Adrenal gland (tissue), 12 donors: ENCODE results near the gene SRM. TPM values are rescaled to one million over a fixed set of nuclear protein-coding genes. Genes with fewer than 3 reads are reported as not detected.
"Not testable (repeated sequence)": the region's sequence is repeated elsewhere in the genome, so short reads cannot be mapped to it uniquely, and the experiment has no call there.

Source experiments
- DNase-seq, 7 donors: peaks; one replicate each; pipeline ENCODE4 v3.0.0-alpha.2; 2019 to 2020
- H3K27ac ChIP-seq, 5 donors: fragments of 200-600 bp; sonication (generic) in 4 of 5; 1 replicate in 3 of 5; 2 replicates in 2 of 5; pipeline versions ENCODE4 v1.5.1 to v1.8.0; 2016 to 2020; ENCODE audit warnings: mild to moderate bottlenecking in 1 of 5
- H3K27me3 ChIP-seq: fragments of 200-600 bp; 2 replicates; pipeline ENCODE4 v1.8.0; 2021
- H3K36me3 ChIP-seq, 2 donors: fragments of 200-600 bp; replicated peaks in 1 of 2; 1 replicate in 1 of 2; 2 replicates in 1 of 2; pipeline versions ENCODE4 v1.5.1 to v1.8.0; 2018 to 2022
- H3K4me1 ChIP-seq, 2 donors: fragments of 200-600 bp; replicated peaks in 1 of 2; 1 replicate in 1 of 2; 2 replicates in 1 of 2; pipeline versions ENCODE4 v1.5.1 to v1.8.0; 2018 to 2021
- H3K4me3 ChIP-seq, 4 donors: fragments of 200-600 bp; sonication (generic) in 3 of 4; one replicate each; pipeline ENCODE4 v1.5.1; 2016 to 2018
- H3K9me3 ChIP-seq, 3 donors: fragments of 200-600 bp; sonication (generic) in 1 of 3; replicated peaks in 1 of 3; 1 replicate in 2 of 3; 2 replicates in 1 of 3; pipeline versions ENCODE4 v1.5.1 to v1.8.0; 2016 to 2021
- CTCF ChIP-seq, 6 experiments: fragments of 450-650 bp in 4 of 6; fragments of 200-600 bp in 2 of 6; sonication (generic) in 1 of 6; IDR thresholded peaks; 1 replicate in 5 of 6; 2 replicates in 1 of 6; pipeline versions ENCODE4 v1.5.1 to v1.8.0; 2016 to 2021; ENCODE audit warnings: antibody characterized with exemption in 6 of 6, mild to moderate bottlenecking in 2 of 6, moderate library complexity in 1 of 6
- POLR2A ChIP-seq, 2 donors: fragments of 450-650 bp; IDR thresholded peaks; one replicate each; pipeline ENCODE4 v1.6.1; 2017; ENCODE audit warnings: antibody characterized with exemption in 2 of 2, mild to moderate bottlenecking in 2 of 2, moderate library complexity in 1 of 2
- WGBS, 4 donors: extraction: QIAGEN DNeasy Blood & Tissue Kit in 2 of 4; methylation state at CpG; one replicate each; pipeline versions ENCODE4 v1.1.5 to v1.1.7; 2013 to 2017; 5-methylcytosine and 5-hydroxymethylcytosine counted together
- intact Hi-C, 2 donors: fragments of 100-400 bp; cut with DNase I; formaldehyde crosslinking; loops; one replicate each; pipeline versions ENCODE4 v1.14.1 to v1.15.0; 2022 to 2023
- polyA plus RNA-seq, 3 donors: library from polyadenylated mRNA; stranded (reverse); fragments of 200-250 nt in 2 of 3; fragments of 350-450 nt in 1 of 3; fragmentation: Illumina TruSeq in 1 of 3; extraction: RNeasy Lipid Tissue Mini Kit (QIAGEN cat#74804) in 1 of 3; gene quantifications; one replicate each; pipeline ENCODE4 v1.2.3, GENCODE V29; 2013 to 2014
- total RNA-seq, 9 donors: library from RNA; depleted of rRNA in 4 of 9; stranded (reverse); fragments of >200 nt in 4 of 9; fragments of 120-200 nt in 1 of 9; fragmentation: NEBNext Ultra II Directional in 1 of 9; extraction: Animal tissue kit (Norgen Biotek cat#: 25700) in 1 of 9; gene quantifications; one replicate each; pipeline versions ENCODE4 v1.1.0 to v1.2.4, GENCODE V29; 2013 to 2023
- donor health status: healthy with polysubstance abuse.
- donor health status: Bipolar disorder and iron deficiency.
- donor health status: DM: yes; HTN: yes; CAD: no.
- donor health status: DM: no; HTN: no; CAD: no.
- donor health status: DM: no; HTN: no; CAD: no.
- donor health status: DM: yes; HTN: yes; CAD: no.

SRM gene
- total and polyA plus RNA-seq, 12 donors: 14.9 to 243 (median 54.5) TPM

GRCh38 chr1:11039351-11040104 lies 20.3 kb downstream of the SRM start:
- Histone ChIP-seq H3K27me3 (no peaks in the 10 kb centered on the region), H3K27ac (no peak overlapping the region), H3K4me1 (no peaks in the 10 kb centered on the region), H3K4me3 (no peak overlapping the region), H3K36me3 (no peaks in the 10 kb centered on the region), H3K9me3 (no peaks in the 10 kb centered on the region)
- intact Hi-C loops: loop anchor here (5.0 to 10.0 kb wide), 2 partner anchors 603 to 605 kb away; no protein-coding TSS in a partner anchor
- WGBS, 4 donors: 44 to 70% (median 54%) methylated on average over 2 of the region's 2 CpGs
- TF ChIP-seq POLR2A (IDR thresholded peaks at IDR 0.05) (no peak), CTCF (IDR thresholded peaks at IDR 0.05) (no peak)
- DNase-seq: no peak

GRCh38 chr1:11037740-11038182 lies 22.1 kb downstream of the SRM start:
- TF ChIP-seq POLR2A (IDR thresholded peaks at IDR 0.05): no peak
- peak; percentile 92 to 97 (median 95) for TF ChIP-seq CTCF (IDR thresholded peaks at IDR 0.05)
- Histone ChIP-seq H3K27me3 (no peaks in the 10 kb centered on the region), H3K4me3 (no peak overlapping the region), H3K9me3 (no peaks in the 10 kb centered on the region), H3K27ac (no peak overlapping the region), H3K36me3 (no peaks in the 10 kb centered on the region), H3K4me1 (no peaks in the 10 kb centered on the region)
- peak; percentile 78 to 95 (median 89) for DNase-seq
- WGBS, 4 donors: 0 to 2% (median 1%) methylated on average over 7 to 8 of the region's 8 CpGs
- intact Hi-C loops: loop anchor here in 1 of 2 donors (5.0 kb wide), 1 partner anchor 605 kb away; no protein-coding TSS in a partner anchor

GRCh38 chr1:11037019-11037739 lies 22.6 kb downstream of the SRM start:
- WGBS, 4 donors: 50 to 55% (median 52%) methylated on average over 18 of the region's 18 CpGs
- not testable (repeated sequence) for H3K4me3 ChIP-seq, H3K4me1 ChIP-seq, H3K9me3 ChIP-seq, H3K27me3 ChIP-seq, H3K27ac ChIP-seq, H3K36me3 ChIP-seq
- DNase-seq: peak in 2 of 7 donors; percentile 12 to 21
- intact Hi-C loops: loop anchor here in 1 of 2 donors (5.0 kb wide), 1 partner anchor 605 kb away; no protein-coding TSS in a partner anchor

- DNase-seq: peak in 2 of 7 donors; percentile 13 to 45
- Histone ChIP-seq H3K27ac (no peak overlapping the region), H3K9me3 (no peaks in the 10 kb centered on the region), H3K4me1 (no peaks in the 10 kb centered on the region), H3K27me3 (no peaks in the 10 kb centered on the region), H3K4me3 (no peak overlapping the region), H3K36me3 (peaks cover 0 to 17% of the 10 kb centered on the region in 2 donors)
- intact Hi-C loops: no loop called here
- WGBS, 4 donors: 88 to 95% (median 92%) methylated on average over 10 of the region's 10 CpGs
- TF ChIP-seq CTCF (IDR thresholded peaks at IDR 0.05): no peak
- no peak for TF ChIP-seq POLR2A (IDR thresholded peaks at IDR 0.05)
These were observed 28.1 kb downstream of the SRM start for GRCh38 chr1:11031624-11032262.
